Measurements from ENCODE around the gene ELF4.
A peak's percentile ranks its signal among the peaks of the same experiment; 100 is the strongest.

The ELF4 gene

GRCh38 chrX:130094696-130095095, 15.6 kb downstream of the ELF4 start:
- DNase-seq (ENCODE audit: insufficient read length) (no peak), FAIRE-seq (no peak)
- TF ChIP-seq TAF1 (IDR thresholded peaks at IDR 0.05; ENCODE audit: borderline replicate concordance, low read depth, low read length) (no peak), POLR2AphosphoS5 (IDR thresholded peaks at IDR 0.05; ENCODE audit: low read depth, low read length) (no peak), POLR2A (IDR thresholded peaks at IDR 0.05; ENCODE audit: low read depth, low read length) (no peak)

- FAIRE-seq (no peak), DNase-seq (ENCODE audit: insufficient read length) (no peak)
- TF ChIP-seq TAF1 (IDR thresholded peaks at IDR 0.05; ENCODE audit: borderline replicate concordance, low read depth, low read length) (no peak), POLR2AphosphoS5 (IDR thresholded peaks at IDR 0.05; ENCODE audit: low read depth, low read length) (no peak), POLR2A (IDR thresholded peaks at IDR 0.05; ENCODE audit: low read depth, low read length) (no peak)
Measured at GRCh38 chrX:130093271-130093670, 17.0 kb downstream of the ELF4 start.

GRCh38 chrX:130091980-130092522, 18.2 kb downstream of the ELF4 start:
- DNase-seq (ENCODE audit: insufficient read length): peak; percentile 90
- peak; percentile 97 for FAIRE-seq
- TF ChIP-seq POLR2A (IDR thresholded peaks at IDR 0.05; ENCODE audit: low read depth, low read length) (peak; percentile 80), POLR2AphosphoS5 (IDR thresholded peaks at IDR 0.05; ENCODE audit: low read depth, low read length) (0 out of 2 replicates have a peak, but pooled peaks have one; percentile 23), TAF1 (IDR thresholded peaks at IDR 0.05; ENCODE audit: borderline replicate concordance, low read depth, low read length) (peak; percentile 47; the same call in 1 of the 2 replicates)

GRCh38 chrX:130090364-130090763, 19.9 kb downstream of the ELF4 start:
- DNase-seq (ENCODE audit: insufficient read length) (no peak), FAIRE-seq (no peak)
- TF ChIP-seq TAF1 (IDR thresholded peaks at IDR 0.05; ENCODE audit: borderline replicate concordance, low read depth, low read length): no peak
- TF ChIP-seq POLR2AphosphoS5 (IDR thresholded peaks at IDR 0.05; ENCODE audit: low read depth, low read length): no peak
- no peak for TF ChIP-seq POLR2A (IDR thresholded peaks at IDR 0.05; ENCODE audit: low read depth, low read length)

- TF ChIP-seq POLR2AphosphoS5 (IDR thresholded peaks at IDR 0.05; ENCODE audit: low read depth, low read length) (no peak), POLR2A (IDR thresholded peaks at IDR 0.05; ENCODE audit: low read depth, low read length) (no peak; the same call in 1 of the 2 replicates), TAF1 (IDR thresholded peaks at IDR 0.05; ENCODE audit: borderline replicate concordance, low read depth, low read length) (peak; percentile 39; the same call in 1 of the 2 replicates)
- FAIRE-seq: peak; percentile 86
- no peak for DNase-seq (ENCODE audit: insufficient read length)
Measured at GRCh38 chrX:130086447-130087206, 23.7 kb downstream of the ELF4 start.

GRCh38 chrX:130085551-130086446, 24.5 kb downstream of the ELF4 start:
- no peak for TF ChIP-seq POLR2A (IDR thresholded peaks at IDR 0.05; ENCODE audit: low read depth, low read length)
- no peak for TF ChIP-seq POLR2AphosphoS5 (IDR thresholded peaks at IDR 0.05; ENCODE audit: low read depth, low read length)
- no peak for TF ChIP-seq TAF1 (IDR thresholded peaks at IDR 0.05; ENCODE audit: borderline replicate concordance, low read depth, low read length)
- DNase-seq (ENCODE audit: insufficient read length): no peak
- peak; percentile 63 for FAIRE-seq

GRCh38 chrX:130084631-130085237, 25.6 kb downstream of the ELF4 start:
- TF ChIP-seq TAF1 (IDR thresholded peaks at IDR 0.05; ENCODE audit: borderline replicate concordance, low read depth, low read length): no peak
- TF ChIP-seq POLR2AphosphoS5 (IDR thresholded peaks at IDR 0.05; ENCODE audit: low read depth, low read length): no peak; the same call in 1 of the 2 replicates
- TF ChIP-seq POLR2A (IDR thresholded peaks at IDR 0.05; ENCODE audit: low read depth, low read length): no peak
- DNase-seq (ENCODE audit: insufficient read length) (no peak), FAIRE-seq (peak; percentile 90)

- 0 out of 2 replicates have a peak, but pooled peaks have one; percentile 45 for TF ChIP-seq POLR2A (IDR thresholded peaks at IDR 0.05; ENCODE audit: low read depth, low read length)
- 0 out of 2 replicates have a peak, but pooled peaks have one; percentile 19 for TF ChIP-seq TAF1 (IDR thresholded peaks at IDR 0.05; ENCODE audit: borderline replicate concordance, low read depth, low read length)
- TF ChIP-seq POLR2AphosphoS5 (IDR thresholded peaks at IDR 0.05; ENCODE audit: low read depth, low read length): no peak
- DNase-seq (ENCODE audit: insufficient read length): no peak
- peak; percentile 74 for FAIRE-seq
Measured at GRCh38 chrX:130083656-130084382, 26.5 kb downstream of the ELF4 start.

- TF ChIP-seq POLR2A (IDR thresholded peaks at IDR 0.05; ENCODE audit: low read depth, low read length): no peak
- no peak for TF ChIP-seq TAF1 (IDR thresholded peaks at IDR 0.05; ENCODE audit: borderline replicate concordance, low read depth, low read length)
- no peak for TF ChIP-seq POLR2AphosphoS5 (IDR thresholded peaks at IDR 0.05; ENCODE audit: low read depth, low read length)
- FAIRE-seq (no peak), DNase-seq (ENCODE audit: insufficient read length) (no peak)
Measured at GRCh38 chrX:130083107-130083490, 27.2 kb downstream of the ELF4 start.

Measured in GM12892 (cell line).